Neural cell (in vitro differentiated cells): ENCODE results near the gene SLC22A23.

Experiments
- CTCF ChIP-seq: fragments of 450-650 bp; IDR thresholded peaks from 2 replicates; pipeline ENCODE4 v1.5.1; 2014; ENCODE audit warnings: antibody characterized with exemption, mild to moderate bottlenecking, moderate library complexity; ENCODE audit not compliant: poor library complexity, severe bottlenecking
- EP300 ChIP-seq: fragments of 450-650 bp; conservative IDR thresholded peaks from 2 replicates; pipeline ENCODE4 v1.6.1; 2014; ENCODE audit warnings: antibody characterized with exemption, mild to moderate bottlenecking, moderate library complexity; ENCODE audit not compliant: poor library complexity, severe bottlenecking
- EZH2 ChIP-seq: fragments of 200-600, 300-800 bp; shearing (Covaris generic), sonication (generic); IDR thresholded peaks from 2 replicates; pipeline ENCODE4 v1.6.1; 2014; ENCODE audit warnings: antibody characterized with exemption, low read length, borderline replicate concordance, mild to moderate bottlenecking; ENCODE audit not compliant: insufficient read depth, poor library complexity, severe bottlenecking
- MXI1 ChIP-seq: fragments of 450-650 bp; conservative IDR thresholded peaks from 2 replicates; pipeline ENCODE4 v1.6.1; 2014; ENCODE audit warnings: antibody characterized with exemption, mild to moderate bottlenecking; ENCODE audit not compliant: poor library complexity, severe bottlenecking
- POLR2AphosphoS5 ChIP-seq: IDR thresholded peaks from 2 replicates; pipeline ENCODE4 v1.6.1; 2012
- RAD21 ChIP-seq: fragments of 450-650 bp; conservative IDR thresholded peaks from 2 replicates; pipeline ENCODE4 v1.6.1; 2014; ENCODE audit warnings: antibody characterized with exemption, mild to moderate bottlenecking, moderate library complexity
- REST ChIP-seq: IDR thresholded peaks from 2 replicates; pipeline ENCODE4 v1.6.1; 2012; ENCODE audit warnings: borderline replicate concordance
- SMC3 ChIP-seq: fragments of 450-650 bp; conservative IDR thresholded peaks from 2 replicates; pipeline ENCODE4 v1.6.1; 2014; ENCODE audit warnings: antibody characterized with exemption, mild to moderate bottlenecking, moderate library complexity; ENCODE audit not compliant: poor library complexity
- TAF1 ChIP-seq: IDR thresholded peaks from 2 replicates; pipeline ENCODE4 v1.6.1; 2012; ENCODE audit warnings: low read depth

GRCh38 chr6:3280091-3280490 is 176.8 kb downstream of the SLC22A23 start:
- TF ChIP-seq TAF1 (no peak), CTCF (no peak), EP300 (no peak), POLR2AphosphoS5 (no peak), RAD21 (no peak), SMC3 (no peak), EZH2 (no peak), REST (no peak), MXI1 (no peak)
